Hindlimb muscle (tissue), 1 donor: Measurements from ENCODE around the gene TLR6. TPM values are rescaled to one million over a fixed set of nuclear protein-coding genes. Genes with fewer than 3 reads are reported as not detected.
"Not testable (repeated sequence)": the region's sequence is repeated elsewhere in the genome, so short reads cannot be mapped to it uniquely, and the experiment has no call there.

Experiments used
- DNase-seq: peaks from one replicate; pipeline ENCODE4 v3.0.0-alpha.2; 2013
- polyA plus RNA-seq: library from polyadenylated mRNA; unstranded; fragments of 120-200 nt; gene quantifications from one replicate; pipeline ENCODE4 v1.2.1, GENCODE V29; 2013; ENCODE audit not compliant: insufficient read length

TLR6 gene
- polyA plus RNA-seq, 1 donor: 1.4 TPM

DNA sequence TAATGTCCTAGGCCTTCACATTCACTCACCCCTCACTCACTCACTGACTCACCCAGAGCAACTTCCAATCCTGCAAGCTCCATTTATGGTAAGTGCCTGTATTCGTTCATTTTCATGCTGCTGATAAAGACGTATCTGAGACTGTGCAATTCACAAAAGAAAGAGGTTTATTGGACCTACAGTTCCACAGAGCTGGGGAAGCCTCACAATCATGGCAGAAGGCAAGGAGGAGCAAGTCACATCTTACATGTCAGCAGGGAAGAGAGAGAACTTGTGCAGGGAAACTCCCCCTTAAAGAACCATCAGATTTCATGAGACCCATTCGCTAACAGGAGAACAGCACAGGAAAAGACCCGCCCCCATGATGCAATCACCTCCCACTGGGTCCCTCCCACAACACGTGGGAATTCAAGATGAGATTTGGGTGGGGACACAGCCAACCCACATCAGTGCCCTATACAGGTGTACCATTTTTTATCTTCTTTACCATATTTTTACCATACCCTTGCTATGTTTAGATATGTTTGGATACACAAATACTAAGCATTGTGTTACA, 33.8 kb downstream of the TLR6 start:
- no peak for DNase-seq

GRCh38 chr4:38821739-38822138, 34.9 kb downstream of the TLR6 start:
- no peak for DNase-seq

GRCh38 chr4:38820329-38821061, 36.1 kb downstream of the TLR6 start:
- no peak for DNase-seq

- DNase-seq: no peak
These were observed 37.0 kb downstream of the TLR6 start for GRCh38 chr4:38819569-38819968.

- DNase-seq: no peak
These were observed 38.1 kb downstream of the TLR6 start for GRCh38 chr4:38818441-38818976.

DNA sequence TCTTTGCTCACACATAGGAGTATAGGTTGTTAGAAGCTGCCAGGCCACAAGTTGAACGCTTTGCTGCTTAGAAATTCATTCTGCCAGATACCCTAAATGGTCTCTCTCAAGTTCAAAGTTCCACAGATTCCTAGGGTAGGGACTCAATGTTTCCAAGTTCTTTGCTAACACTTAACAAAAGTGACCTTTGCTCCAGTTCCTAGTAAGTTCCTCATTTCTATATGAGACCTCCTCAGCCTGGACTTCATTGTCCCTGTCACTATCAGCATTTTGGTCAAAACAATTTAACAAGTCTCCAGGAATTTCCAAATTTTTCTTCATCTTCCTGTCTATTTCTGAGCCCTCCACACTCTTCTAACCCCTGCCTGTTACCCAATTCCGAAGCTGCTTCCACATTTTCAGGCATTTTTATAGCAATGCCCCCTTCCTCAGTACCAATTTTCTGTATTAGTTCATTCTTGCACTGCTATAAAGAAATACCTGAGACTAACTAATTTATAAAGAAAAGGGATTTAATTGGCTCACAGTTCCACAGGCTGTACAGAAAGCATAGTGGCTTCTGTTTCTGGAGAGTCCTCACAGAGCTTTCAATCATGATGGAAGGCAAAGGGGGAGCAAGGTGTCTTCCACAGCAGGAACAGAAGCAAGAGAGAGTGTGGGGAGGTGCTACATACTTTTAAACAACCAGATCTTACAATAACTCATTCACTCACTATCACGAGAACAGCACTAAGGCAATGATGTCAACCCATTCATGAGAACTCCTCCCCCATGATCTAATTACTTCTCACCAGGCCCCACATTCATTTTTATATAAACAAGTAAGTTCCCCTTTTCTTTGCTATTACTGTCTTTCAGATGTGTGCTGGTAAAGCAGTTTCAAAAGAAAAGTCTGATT, 40.5 kb downstream of the TLR6 start:
- DNase-seq: no peak

DNA sequence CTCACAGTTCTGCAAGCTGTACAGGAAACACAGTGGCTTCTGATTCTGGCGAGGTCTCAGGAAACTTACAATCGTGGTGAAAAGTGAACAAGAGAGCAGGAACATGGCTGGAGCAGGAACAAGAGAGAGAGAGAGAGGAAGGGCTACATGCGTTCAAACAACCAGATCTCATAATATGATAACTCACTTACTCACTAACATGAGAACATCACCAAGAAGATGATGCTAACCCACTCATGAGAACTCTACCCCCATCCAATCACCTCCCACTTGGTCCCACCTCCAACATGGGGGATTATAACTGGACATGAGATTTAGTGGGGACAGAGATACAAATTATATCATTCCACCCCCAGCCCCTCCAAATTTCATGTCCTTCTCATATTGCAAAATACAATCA, 42.2 kb downstream of the TLR6 start:
- no peak for DNase-seq

- DNase-seq: no peak
These were observed 45.3 kb downstream of the TLR6 start for GRCh38 chr4:38811297-38811696.

DNA sequence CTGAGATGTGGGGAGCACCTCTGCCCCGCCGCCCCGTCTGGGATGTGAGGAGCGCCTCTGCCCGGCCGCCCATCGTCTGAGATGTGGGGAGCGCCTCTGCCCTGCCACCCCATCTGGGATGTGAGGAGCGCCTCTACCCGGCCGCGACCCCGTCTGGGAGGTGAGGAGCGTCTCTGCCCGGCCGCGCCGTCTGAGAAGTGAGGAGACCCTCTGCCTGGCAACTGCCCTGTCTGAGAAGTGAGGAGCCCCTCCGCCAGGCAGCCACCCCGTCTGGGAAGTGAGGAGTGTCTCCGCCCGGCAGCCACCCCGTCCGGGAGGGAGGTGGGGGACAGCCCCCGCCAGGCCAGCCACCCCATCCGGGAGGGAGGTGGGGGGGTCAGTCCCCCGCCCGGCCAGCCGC, 49.2 kb downstream of the TLR6 start:
- DNase-seq: not testable (repeated sequence)

- not testable (repeated sequence) for DNase-seq
These were observed 50.4 kb downstream of the TLR6 start for GRCh38 chr4:38806251-38806650.

DNA sequence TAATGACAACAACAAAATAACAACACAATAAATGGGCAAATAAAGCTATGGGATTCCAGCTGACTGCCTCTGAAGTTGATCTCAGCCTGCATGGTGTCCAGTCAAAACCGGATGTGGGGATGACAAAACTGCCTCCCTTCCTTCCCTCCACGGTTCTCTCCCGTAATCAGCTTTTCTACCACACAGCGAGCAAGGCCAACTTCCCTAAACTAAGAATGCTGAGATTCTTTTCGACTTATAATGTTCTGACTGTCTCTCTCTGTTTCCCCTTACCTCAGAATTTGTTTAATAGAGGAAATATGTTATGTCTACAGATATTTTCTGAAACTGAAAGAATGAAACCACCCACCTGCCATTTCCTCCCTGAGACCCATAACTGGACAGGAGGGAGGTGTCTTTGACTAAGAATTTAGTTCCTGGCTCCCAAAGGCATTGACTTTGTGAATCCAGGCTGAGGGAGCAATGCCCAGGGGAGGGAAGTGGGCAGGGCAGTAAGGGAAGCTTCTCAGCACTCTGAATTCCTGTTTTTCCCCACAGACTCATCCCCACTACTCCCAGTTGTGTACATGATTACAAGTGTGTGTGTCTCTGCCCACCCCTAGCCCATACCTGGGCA, 51.0 kb downstream of the TLR6 start:
- DNase-seq: no peak

DNA sequence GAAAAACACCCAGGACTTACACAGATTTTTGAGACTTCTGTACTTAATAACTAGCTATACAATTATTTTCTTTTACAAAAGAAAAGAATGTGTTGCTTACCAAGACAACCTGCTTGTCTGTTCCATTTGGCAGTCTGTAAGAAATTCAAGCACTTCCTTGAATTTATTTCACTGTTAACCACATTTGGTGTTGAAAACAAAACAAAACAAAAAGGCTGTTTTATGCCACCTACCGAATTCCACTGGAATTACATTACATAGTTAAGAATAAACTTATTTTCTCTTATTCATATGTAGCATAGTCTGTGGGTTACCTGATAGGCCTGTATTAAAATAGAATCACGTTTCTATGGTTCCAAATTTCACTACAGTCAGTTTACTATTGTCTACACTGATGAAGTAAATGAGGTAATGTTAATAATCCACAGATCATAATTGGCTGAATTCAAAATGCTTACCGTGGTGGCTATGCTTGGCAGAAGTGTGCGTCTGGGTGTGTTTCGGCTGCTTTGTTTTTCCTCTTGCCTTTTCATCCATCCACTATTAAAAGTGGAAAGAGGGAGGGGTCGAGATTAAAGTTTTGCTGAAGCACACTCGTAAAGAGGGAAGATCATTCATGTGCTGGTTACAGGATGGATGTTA, 51.8 kb downstream of the TLR6 start, which contains the start of gene TLR1:
TLR1 (minus strand) TSS at position 138 of the 642 bp plus-strand sequence. CDS start 5,960 bp downstream, outside the sequence.
- peak; percentile 54 for DNase-seq

DNA sequence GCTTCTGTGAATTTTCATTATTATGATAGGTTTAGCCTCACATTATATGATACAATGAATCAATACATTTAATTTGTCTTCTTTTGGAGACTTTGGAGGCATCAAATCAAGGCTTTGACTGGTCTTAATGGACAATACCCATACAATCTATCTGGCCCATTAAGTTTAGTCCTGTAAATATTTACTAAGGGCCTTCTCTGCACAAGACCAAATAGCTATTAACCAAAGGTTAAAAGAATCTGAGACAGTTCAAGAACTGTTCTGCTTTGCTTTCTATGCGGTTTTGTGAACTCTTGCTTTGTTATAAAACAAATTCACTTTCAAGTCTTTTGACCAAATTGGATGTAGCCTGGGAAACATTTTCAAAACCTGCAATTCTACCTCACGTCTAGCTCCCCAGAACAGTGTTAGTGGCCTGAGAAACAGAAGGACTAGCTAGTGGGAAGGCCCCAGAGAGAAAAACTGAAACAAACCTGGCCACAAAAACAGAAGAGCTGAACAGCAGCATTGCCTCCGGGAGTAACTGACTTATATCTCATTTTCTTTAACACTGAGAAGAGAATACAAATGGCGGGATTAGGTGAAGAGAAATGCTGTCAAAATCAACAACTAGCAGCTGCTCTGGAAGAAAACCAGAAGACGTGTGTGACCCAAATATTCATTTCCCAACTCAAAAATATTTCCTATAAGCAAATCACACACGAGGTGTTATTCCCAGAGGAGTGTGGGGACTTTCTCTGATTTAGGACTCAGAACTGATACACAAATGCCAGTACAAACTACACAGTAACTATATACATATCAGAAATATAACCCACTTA, 52.6 kb downstream of the TLR6 start:
- no peak for DNase-seq

- DNase-seq: no peak
These were observed 53.9 kb downstream of the TLR6 start for GRCh38 chr4:38802561-38803355.

DNA sequence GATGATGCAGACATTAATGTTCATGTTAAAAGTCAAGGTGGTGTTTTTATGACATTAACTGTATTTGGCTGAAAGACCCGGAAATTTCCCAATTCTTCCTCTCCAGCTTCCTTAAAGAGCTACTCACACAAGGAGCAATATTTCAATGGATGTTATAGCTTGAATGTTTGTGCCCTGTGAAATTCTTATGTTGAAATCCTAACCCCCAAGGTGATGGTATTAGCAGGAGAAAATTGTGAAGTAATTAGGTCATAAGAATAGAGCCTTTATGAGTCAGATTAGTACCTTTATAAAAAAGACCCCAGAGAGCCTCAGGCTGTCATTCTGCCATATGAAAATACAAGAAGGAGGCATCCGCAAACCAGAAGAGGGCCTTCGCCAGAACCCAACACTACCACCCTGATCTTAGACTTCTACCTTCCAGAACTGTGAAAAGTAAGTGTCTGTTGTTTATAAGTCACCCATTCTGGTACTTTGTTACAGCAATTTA, 55.6 kb downstream of the TLR6 start:
- DNase-seq: no peak

DNA sequence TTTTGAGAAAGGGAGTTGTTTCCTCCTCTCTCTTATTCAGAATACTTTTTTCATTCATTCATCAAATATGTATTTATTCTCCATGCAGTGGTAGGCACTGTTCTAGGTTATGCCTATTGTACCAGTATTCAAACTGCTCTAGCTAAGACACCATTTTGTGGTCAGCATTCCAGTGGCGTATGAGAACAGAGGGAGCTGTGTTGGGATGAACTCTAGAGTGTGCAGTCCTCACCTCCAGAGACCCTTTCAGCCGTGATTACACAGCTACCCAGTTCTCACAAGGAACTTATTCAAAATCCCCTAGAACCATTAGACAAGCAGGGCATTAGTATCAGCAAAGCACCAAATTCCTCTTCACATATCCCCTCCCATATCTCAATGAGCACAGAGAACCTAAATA, 56.3 kb downstream of the TLR6 start:
- no peak for DNase-seq

DNA sequence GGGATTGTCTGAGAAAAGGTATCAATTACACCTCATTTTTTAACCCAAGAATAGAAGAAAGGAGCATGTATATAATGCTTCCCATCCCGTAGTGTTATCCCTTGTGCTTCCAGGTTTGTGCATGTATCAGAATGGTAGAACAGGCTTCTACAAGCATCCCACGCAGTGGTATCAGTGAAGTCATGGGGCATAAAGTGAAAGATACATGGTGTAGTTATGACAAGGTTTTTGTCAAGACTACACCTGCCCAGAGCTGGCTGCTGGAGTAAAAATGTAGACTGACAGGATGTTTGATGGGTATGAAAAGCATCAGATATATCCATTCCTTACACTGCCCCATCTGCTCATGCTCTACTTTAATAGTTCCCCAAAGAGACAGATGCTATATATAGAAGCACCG, 61.5 kb downstream of the TLR6 start:
- DNase-seq: no peak

GRCh38 chr4:38794051-38794450, 62.6 kb downstream of the TLR6 start:
- no peak for DNase-seq

- no peak for DNase-seq
These were observed 65.6 kb downstream of the TLR6 start for GRCh38 chr4:38791010-38791409.

GRCh38 chr4:38788317-38788716, 68.3 kb downstream of the TLR6 start:
- no peak for DNase-seq
